ENCODE results near the gene C12orf57.

C12orf57 gene

GRCh38 chr12:6966351-6966750 is 22.5 kb downstream of the C12orf57 start:
- DNase-seq = peak; percentile 17

GRCh38 chr12:6967651-6968100 is 23.9 kb downstream of the C12orf57 start:
- no peak for DNase-seq

- no peak for DNase-seq
Observed at GRCh38 chr12:6968426-6968825, 24.6 kb downstream of the C12orf57 start.

GRCh38 chr12:6970096-6970527 is 26.3 kb downstream of the C12orf57 start:
- no peak for DNase-seq

- DNase-seq = no peak
Observed at GRCh38 chr12:6974180-6974579, 30.4 kb downstream of the C12orf57 start.

GRCh38 chr12:6975297-6976032 is 31.6 kb downstream of the C12orf57 start:
- DNase-seq = no peak

- peak; percentile 55 for DNase-seq
Observed at GRCh38 chr12:6977653-6978052, 33.8 kb downstream of the C12orf57 start.

GRCh38 chr12:6978188-6978587 is 34.4 kb downstream of the C12orf57 start:
- DNase-seq = peak; percentile 38

- peak; percentile 36 for DNase-seq
Observed at GRCh38 chr12:6978611-6979011, 34.8 kb downstream of the C12orf57 start.

- peak; percentile 39 for DNase-seq
Observed at GRCh38 chr12:6979021-6979420, 35.2 kb downstream of the C12orf57 start.

- peak; percentile 42 for DNase-seq
Observed at GRCh38 chr12:6979453-6979852, 35.6 kb downstream of the C12orf57 start.

GRCh38 chr12:6980075-6980474 is 36.3 kb downstream of the C12orf57 start:
- no peak for DNase-seq

- DNase-seq = no peak
Observed at GRCh38 chr12:6980740-6981139, 36.9 kb downstream of the C12orf57 start.

GRCh38 chr12:6981152-6982052 is 37.6 kb downstream of the C12orf57 start:
- DNase-seq = no peak

- no peak for DNase-seq
Observed at GRCh38 chr12:6982532-6982931, 38.7 kb downstream of the C12orf57 start.

- DNase-seq = no peak
Observed at GRCh38 chr12:6987956-6988553, 44.2 kb downstream of the C12orf57 start.
